Parathyroid adenoma (tissue), 2 donors: ENCODE measurements around the gene REXO4.
A peak's percentile ranks its signal among the peaks of the same experiment; 100 is the strongest.
"Not testable (repeated sequence)": the region's sequence is repeated elsewhere in the genome, so short reads cannot be mapped to it uniquely, and the experiment has no call there.

Source experiments
- H2AFZ ChIP-seq: fragments of 300-600 bp; sonication (generic); one replicate; pipeline ENCODE4 v1.7.0; 2017; ENCODE audit warnings: antibody characterized with exemption, mild to moderate bottlenecking
- H3K27ac ChIP-seq: fragments of 300-600 bp; sonication (generic); one replicate; pipeline ENCODE4 v1.7.0; 2017
- H3K27me3 ChIP-seq: fragments of 300-600 bp; sonication (generic); one replicate; pipeline ENCODE4 v1.7.0; 2017; ENCODE audit warnings: low read length; ENCODE audit not compliant: control insufficient read depth, insufficient read depth
- H3K36me3 ChIP-seq: fragments of 300-600 bp; sonication (generic); one replicate; pipeline ENCODE4 v1.7.0; 2017; ENCODE audit warnings: low read length; ENCODE audit not compliant: control insufficient read depth, insufficient read depth
- H3K4me1 ChIP-seq: fragments of 300-600 bp; sonication (generic); one replicate; pipeline ENCODE4 v1.7.0; 2017; ENCODE audit warnings: control low read depth
- H3K4me2 ChIP-seq: fragments of 300-600 bp; sonication (generic); one replicate; pipeline ENCODE4 v1.7.0; 2017; ENCODE audit warnings: low read length
- H3K4me3 ChIP-seq: fragments of 300-600 bp; sonication (generic); one replicate; pipeline ENCODE4 v1.7.0; 2017; ENCODE audit warnings: low read depth, low read length
- H3K79me2 ChIP-seq: fragments of 300-600 bp; sonication (generic); one replicate; pipeline ENCODE4 v1.7.0; 2017; ENCODE audit warnings: control low read depth
- H3K9ac ChIP-seq: fragments of 300-600 bp; sonication (generic); one replicate; pipeline ENCODE4 v1.7.0; 2017; ENCODE audit warnings: mild to moderate bottlenecking
- H3K9me3 ChIP-seq: fragments of 300-600 bp; sonication (generic); one replicate; pipeline ENCODE4 v1.7.0; 2017; ENCODE audit warnings: low read length; ENCODE audit not compliant: control insufficient read depth
- TF ChIP-seq, protein P1 (sequence below): fragments of 300-600 bp; sonication (generic); IDR thresholded peaks from one replicate; pipeline ENCODE4 v1.7.0; 2017; ENCODE audit warnings: antibody characterized with exemption, mild to moderate bottlenecking
- donor health status: primary hyperparathyroidism.

Gene REXO4

DNA sequence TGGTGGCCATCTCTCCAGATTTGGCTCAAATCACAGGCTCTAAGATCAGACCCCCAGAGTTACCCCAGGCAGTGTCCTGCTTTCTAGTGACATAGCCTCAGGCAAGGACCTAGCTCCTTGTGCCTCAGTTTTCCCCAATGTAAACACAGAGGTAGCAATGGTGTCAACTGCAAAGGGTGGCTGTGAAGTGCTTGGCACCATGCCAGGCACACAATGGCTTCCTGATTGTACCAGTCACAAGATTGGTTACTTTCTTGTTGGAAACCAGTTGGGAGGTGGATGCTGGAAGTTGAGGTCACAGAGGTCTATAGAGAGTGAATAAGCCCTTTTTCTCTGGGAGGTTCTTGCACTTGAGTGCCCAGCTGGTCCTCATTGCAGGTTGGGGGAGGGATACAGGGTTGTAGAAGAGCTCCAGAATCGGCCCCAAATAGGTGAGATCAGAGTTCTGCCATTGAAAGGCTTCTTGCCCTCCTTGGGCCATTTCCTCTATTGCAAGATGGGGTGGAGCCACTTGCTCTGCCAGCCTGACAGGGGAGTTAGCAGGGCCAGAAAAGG is 39.3 kb downstream of the REXO4 start:
- no peaks in the 10 kb centered on the region for H3K36me3 ChIP-seq
- H3K4me3 ChIP-seq, result no peak overlapping the region
- H3K9ac ChIP-seq, result no peak overlapping the region
- no peaks in the 10 kb centered on the region for H3K4me1 ChIP-seq
- no peak overlapping the region for H3K27ac ChIP-seq
- TF ChIP-seq, protein P1, sequence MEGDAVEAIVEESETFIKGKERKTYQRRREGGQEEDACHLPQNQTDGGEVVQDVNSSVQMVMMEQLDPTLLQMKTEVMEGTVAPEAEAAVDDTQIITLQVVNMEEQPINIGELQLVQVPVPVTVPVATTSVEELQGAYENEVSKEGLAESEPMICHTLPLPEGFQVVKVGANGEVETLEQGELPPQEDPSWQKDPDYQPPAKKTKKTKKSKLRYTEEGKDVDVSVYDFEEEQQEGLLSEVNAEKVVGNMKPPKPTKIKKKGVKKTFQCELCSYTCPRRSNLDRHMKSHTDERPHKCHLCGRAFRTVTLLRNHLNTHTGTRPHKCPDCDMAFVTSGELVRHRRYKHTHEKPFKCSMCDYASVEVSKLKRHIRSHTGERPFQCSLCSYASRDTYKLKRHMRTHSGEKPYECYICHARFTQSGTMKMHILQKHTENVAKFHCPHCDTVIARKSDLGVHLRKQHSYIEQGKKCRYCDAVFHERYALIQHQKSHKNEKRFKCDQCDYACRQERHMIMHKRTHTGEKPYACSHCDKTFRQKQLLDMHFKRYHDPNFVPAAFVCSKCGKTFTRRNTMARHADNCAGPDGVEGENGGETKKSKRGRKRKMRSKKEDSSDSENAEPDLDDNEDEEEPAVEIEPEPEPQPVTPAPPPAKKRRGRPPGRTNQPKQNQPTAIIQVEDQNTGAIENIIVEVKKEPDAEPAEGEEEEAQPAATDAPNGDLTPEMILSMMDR, result no peak
- H3K79me2 ChIP-seq, result peaks cover 5% of the 10 kb centered on the region
- no peak overlapping the region for H3K4me2 ChIP-seq
- no peaks in the 10 kb centered on the region for H3K9me3 ChIP-seq
- H2AFZ ChIP-seq, result no peak overlapping the region
- no peaks in the 10 kb centered on the region for H3K27me3 ChIP-seq

DNA sequence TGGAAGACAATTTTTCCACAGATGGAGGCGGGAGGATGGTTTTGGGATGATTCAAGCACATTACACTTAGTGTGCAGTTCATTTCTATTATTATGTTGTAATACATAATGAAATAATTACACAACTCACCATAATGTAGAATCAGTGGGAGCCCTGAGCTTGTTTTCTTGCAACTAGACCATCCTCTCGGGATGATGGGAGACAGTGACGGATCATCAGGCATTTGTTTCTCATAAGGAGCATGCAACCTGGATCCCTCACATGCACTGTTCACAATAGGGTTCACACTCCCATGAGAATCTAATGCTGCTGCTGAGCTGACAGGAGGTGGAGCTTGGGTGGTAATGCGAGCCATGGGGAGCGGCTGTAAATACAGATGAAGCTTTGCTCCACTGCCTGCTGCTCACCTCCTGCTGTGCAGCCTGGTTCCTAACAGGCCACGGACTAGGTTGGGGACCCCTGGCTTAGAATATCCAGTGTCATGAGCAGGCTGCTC is 40.0 kb downstream of the REXO4 start:
- H3K4me1 ChIP-seq, result no peaks in the 10 kb centered on the region
- TF ChIP-seq, protein P1, result no peak
- no peak overlapping the region for H3K27ac ChIP-seq
- no peak overlapping the region for H3K4me2 ChIP-seq
- H3K36me3 ChIP-seq, result no peaks in the 10 kb centered on the region
- no peak overlapping the region for H2AFZ ChIP-seq
- H3K79me2 ChIP-seq, result peaks cover 12% of the 10 kb centered on the region
- no peaks in the 10 kb centered on the region for H3K9me3 ChIP-seq
- no peak overlapping the region for H3K4me3 ChIP-seq
- H3K27me3 ChIP-seq, result no peaks in the 10 kb centered on the region
- H3K9ac ChIP-seq, result no peak overlapping the region

DNA sequence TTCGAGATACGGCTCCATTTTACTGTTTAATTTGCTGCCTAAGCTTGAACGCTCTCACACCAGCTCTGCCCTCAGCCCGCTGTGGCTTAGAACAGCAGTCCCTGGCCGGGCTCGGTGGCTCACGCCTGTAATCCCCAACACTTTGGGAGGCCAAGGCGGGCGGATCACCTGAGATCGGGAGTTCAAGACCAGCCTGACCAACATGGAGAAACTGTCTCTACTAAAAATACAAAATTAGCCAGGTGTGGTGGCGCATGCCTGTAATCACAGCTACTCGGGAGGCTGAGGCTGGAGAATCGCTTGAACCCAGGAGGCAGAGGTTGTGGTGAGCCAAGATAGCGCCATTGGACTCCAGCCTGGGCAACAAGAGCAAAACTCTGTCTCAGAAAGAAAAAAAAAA is 40.5 kb downstream of the REXO4 start:
- H3K4me1 ChIP-seq, H3K27me3 ChIP-seq, H3K9me3 ChIP-seq, H3K9ac ChIP-seq, H2AFZ ChIP-seq, H3K36me3 ChIP-seq, H3K27ac ChIP-seq, H3K4me3 ChIP-seq, H3K4me2 ChIP-seq: not testable (repeated sequence)
- peaks cover 15% of the 10 kb centered on the region for H3K79me2 ChIP-seq

DNA sequence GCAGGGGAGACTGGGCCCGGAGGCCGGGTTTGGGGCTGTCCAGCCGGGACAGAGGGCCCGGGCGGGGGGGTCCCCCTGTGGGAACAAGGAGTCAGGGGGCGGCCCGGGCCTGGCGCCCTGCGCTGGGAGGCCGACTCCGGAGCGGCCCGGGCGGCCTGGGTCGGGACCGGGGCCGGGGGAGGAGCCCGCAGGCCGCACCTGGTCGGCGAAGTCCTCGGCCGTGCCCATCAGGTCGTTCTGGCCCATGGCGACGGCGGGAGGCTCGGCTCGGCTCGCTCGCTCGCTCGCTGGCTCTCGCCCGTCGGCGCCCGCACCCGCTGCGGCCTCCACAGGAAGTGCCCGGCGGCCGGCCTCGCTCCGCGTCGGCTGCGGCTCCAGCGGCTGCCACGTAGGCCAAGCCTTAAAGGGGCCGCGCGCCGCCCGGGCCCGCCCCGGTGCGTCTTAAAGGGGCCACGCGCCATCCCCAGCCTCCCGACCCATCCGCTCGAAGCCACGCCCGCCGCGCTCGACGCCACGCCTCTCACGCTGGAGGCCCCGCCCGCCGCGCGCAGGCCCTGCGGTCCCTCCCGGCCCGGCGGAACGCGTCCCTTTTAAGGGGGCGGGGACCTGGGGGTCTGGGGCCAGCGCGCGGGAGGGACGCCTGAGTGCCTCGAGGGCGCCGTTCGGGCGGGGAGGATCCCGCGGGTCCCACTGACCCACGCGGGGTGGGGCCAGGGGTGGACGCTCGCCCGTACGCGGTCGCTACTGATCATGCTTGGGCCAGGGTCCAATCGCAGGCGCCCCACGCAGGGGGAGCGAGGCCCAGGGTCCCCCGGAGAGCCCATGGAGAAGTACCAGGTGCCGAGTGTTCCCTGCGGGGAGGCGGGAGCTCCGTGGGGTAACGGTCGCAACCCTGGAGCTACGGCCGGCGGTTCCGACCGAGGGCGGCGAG is 41.8 kb downstream of the REXO4 start, which contains the start of the genes STKLD1 and SURF4:
Gene STKLD1 (plus strand): TSS at position 643 of the 931 bp plus-strand sequence. CDS start 108 bp downstream, at position 751.
Gene SURF4 (minus strand): TSS at position 337 of the 931 bp plus-strand sequence. CDS start 91 bp downstream, at position 246.
- Histone ChIP-seq H3K27me3 (no peaks in the 10 kb centered on the region), H3K4me1 (peaks cover 2% of the 10 kb centered on the region), H3K9me3 (no peaks in the 10 kb centered on the region), H3K4me3 (peak within 1 kb of the TSS; percentile 79), H3K4me2 (peak within 1 kb of the TSS; percentile 92), H3K79me2 (peaks cover 27% of the 10 kb centered on the region), H2AFZ (peak within 1 kb of the TSS; percentile 90), H3K9ac (peak within 1 kb of the TSS; percentile 76), H3K27ac (peak within 1 kb of the TSS; percentile 29), H3K36me3 (no peaks in the 10 kb centered on the region)
- TF ChIP-seq, protein P1, result no peak

DNA sequence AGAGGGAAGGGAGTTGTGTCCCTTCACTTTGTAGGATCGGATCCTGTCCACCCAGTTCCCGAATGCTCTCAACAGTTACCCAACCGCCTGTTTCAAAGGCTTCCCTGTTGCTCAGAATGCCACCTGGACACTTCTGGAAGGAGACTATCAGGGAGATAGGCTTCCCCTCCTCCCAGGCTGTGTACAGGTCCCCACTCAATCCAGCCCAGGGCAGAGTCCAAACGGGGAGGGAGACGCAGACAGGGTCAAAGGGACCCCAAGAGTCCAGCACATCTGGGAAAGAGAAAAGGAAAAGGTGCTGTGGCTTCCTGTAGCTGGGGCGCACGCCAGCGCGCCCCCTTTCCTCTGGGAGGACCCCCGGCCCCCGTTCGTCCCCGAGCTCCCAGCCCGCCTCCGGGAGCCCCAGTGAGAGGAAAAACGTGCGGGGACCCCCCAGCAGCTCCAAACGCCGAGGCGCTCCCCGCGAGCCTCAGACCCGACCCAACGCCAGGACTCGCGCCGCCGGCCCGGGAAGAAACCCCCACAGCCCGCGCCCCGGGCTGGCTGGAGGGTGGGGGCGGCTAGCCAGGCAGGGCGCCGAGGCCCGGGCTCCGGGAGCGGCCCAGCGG is 42.6 kb downstream of the REXO4 start:
- Histone ChIP-seq H3K9ac (peak overlapping the region; percentile 76), H3K27ac (peak overlapping the region; percentile 29), H3K79me2 (peaks cover 35% of the 10 kb centered on the region), H3K36me3 (no peaks in the 10 kb centered on the region), H2AFZ (peak overlapping the region; percentile 53), H3K9me3 (no peaks in the 10 kb centered on the region), H3K4me1 (peaks cover 2% of the 10 kb centered on the region), H3K27me3 (no peaks in the 10 kb centered on the region), H3K4me3 (peak overlapping the region; percentile 73), H3K4me2 (peak overlapping the region; percentile 72)
- TF ChIP-seq, protein P1, result no peak
